ENCODE measurements around the gene EIF2A.

The EIF2A gene

DNA sequence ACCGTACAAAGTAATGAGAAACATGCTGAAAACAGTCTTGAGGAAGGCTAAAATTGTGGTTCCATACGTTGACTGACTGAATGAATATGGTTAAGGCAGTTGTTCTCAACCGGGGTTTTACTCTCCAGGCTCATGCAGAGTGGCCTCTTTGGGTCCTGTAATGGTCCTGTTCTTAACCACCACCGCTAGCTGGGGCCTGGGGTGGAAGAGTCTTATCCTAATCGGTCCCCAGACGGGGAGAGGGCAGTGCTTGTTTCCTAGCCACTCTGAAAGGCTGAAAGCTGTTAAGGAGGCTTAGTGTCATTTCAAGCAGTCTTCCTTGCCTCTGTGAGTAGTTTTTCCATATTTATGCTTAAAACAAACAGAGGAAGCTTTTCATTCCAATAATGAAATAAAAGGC lies 88.5 kb downstream of the EIF2A start:
- no peak overlapping the region for H3K4me3 ChIP-seq (ENCODE audit: low read depth, low read length)
- DNase-seq (ENCODE audit: low read depth), result no peak
- TF ChIP-seq, protein P1, sequence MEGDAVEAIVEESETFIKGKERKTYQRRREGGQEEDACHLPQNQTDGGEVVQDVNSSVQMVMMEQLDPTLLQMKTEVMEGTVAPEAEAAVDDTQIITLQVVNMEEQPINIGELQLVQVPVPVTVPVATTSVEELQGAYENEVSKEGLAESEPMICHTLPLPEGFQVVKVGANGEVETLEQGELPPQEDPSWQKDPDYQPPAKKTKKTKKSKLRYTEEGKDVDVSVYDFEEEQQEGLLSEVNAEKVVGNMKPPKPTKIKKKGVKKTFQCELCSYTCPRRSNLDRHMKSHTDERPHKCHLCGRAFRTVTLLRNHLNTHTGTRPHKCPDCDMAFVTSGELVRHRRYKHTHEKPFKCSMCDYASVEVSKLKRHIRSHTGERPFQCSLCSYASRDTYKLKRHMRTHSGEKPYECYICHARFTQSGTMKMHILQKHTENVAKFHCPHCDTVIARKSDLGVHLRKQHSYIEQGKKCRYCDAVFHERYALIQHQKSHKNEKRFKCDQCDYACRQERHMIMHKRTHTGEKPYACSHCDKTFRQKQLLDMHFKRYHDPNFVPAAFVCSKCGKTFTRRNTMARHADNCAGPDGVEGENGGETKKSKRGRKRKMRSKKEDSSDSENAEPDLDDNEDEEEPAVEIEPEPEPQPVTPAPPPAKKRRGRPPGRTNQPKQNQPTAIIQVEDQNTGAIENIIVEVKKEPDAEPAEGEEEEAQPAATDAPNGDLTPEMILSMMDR (IDR thresholded peaks at IDR 0.05; ENCODE audit: low read depth, low read length, missing control alignments), result no peak

DNA sequence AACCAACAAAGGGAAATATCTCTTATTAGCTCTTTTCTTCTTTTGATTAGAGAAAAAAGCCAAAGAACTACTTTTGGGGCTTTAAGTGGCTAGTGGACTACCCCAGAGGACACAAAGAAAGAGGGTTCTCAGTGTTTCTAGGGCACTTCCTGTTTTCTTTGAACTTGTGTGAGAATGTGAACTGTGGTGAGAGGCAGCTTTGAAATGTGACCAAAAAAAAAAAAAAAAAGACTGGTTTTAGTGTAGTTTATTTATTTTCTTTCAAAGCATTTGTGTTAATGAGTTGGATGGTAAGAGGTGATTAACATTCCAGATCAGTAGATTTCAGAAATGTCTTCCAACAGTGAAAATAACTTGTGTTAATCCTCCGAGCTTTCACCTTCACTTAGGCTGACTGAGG lies 88.9 kb downstream of the EIF2A start:
- peak; percentile 30 for DNase-seq (ENCODE audit: low read depth)
- no peak overlapping the region for H3K4me3 ChIP-seq (ENCODE audit: low read depth, low read length)
- TF ChIP-seq, protein P1 (IDR thresholded peaks at IDR 0.05; ENCODE audit: low read depth, low read length, missing control alignments), result no peak
